ENCODE results near the gene FAM200C.

DNA sequence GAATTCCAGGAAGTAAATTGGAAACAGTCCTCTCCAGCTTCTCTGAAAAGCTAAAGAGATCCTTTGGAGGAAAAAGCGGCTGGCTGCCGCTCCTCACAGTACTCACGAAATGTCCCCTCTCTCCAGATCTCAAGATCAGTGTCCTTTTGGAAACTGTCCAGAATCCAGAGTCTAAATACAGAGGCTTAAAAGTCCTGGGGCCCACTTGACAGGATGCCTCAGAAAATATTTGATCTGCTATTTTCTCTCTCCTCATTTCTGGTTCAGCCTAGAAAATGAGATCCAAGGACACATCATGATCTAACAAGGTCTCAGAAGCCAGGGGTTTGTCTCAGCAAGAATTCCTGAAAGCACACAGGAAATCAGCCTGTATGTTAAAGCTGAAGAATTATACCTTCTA is 36.6 kb downstream of the FAM200C start:
- TF ChIP-seq ETV6 (conservative IDR thresholded peaks at IDR 0.05 in 1 of 2, IDR thresholded peaks at IDR 0.05 in 1 of 2; ENCODE audit: borderline replicate concordance in 1 of 2, low read depth in 1 of 2) (no peak), CHD2 (IDR thresholded peaks at IDR 0.05; ENCODE audit: borderline replicate concordance, low read depth, low read length) (no peak), SMC3 (IDR thresholded peaks at IDR 0.05; ENCODE audit: borderline replicate concordance, low read length) (no peak), EP300 (IDR thresholded peaks at IDR 0.05; ENCODE audit: borderline replicate concordance in 1 of 2, control insufficient read depth in 1 of 2, low read depth in 2 of 2, low read length in 2 of 2) (no peak), POLR2A (IDR thresholded peaks at IDR 0.05; ENCODE audit: low read depth, low read length) (no peak), ZBTB11 (CRISPR knock-in tag; IDR thresholded peaks at IDR 0.05) (no peak), KDM1A (IDR thresholded peaks at IDR 0.05; ENCODE audit: borderline replicate concordance) (no peak), EZH2 (IDR thresholded peaks at IDR 0.05; ENCODE audit: borderline replicate concordance, control insufficient read depth, low read depth, low read length) (no peak)
- TF ChIP-seq, protein P1, sequence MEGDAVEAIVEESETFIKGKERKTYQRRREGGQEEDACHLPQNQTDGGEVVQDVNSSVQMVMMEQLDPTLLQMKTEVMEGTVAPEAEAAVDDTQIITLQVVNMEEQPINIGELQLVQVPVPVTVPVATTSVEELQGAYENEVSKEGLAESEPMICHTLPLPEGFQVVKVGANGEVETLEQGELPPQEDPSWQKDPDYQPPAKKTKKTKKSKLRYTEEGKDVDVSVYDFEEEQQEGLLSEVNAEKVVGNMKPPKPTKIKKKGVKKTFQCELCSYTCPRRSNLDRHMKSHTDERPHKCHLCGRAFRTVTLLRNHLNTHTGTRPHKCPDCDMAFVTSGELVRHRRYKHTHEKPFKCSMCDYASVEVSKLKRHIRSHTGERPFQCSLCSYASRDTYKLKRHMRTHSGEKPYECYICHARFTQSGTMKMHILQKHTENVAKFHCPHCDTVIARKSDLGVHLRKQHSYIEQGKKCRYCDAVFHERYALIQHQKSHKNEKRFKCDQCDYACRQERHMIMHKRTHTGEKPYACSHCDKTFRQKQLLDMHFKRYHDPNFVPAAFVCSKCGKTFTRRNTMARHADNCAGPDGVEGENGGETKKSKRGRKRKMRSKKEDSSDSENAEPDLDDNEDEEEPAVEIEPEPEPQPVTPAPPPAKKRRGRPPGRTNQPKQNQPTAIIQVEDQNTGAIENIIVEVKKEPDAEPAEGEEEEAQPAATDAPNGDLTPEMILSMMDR (IDR thresholded peaks at IDR 0.05 in 2 of 3, conservative IDR thresholded peaks at IDR 0.05 in 1 of 3; ENCODE audit: control insufficient read depth in 2 of 3, extremely low read depth in 1 of 3, insufficient read depth in 1 of 3, low read depth in 3 of 3, low read length in 3 of 3) = no peak
